Measurements from ENCODE around the gene MYO5B. TPM values are rescaled to one million over a fixed set of nuclear protein-coding genes. Genes with fewer than 3 reads are reported as not detected.

Gene MYO5B
- total and polyA plus RNA-seq, 2 donors (not counting 1 experiment from before 2014, with no cell fraction given): 0.30 to 1.7 TPM

- H3K9me3 Mint-ChIP-seq (ENCODE audit: insufficient read depth): peaks cover 2% of the 10 kb centered on the region
- ChIA-PET CTCF (no interaction called here), POLR2A (no interaction called here)
- TF ChIP-seq CTCF (IDR thresholded peaks at IDR 0.05): no peak
- no peak for TF ChIP-seq EZH2 (IDR thresholded peaks at IDR 0.05; ENCODE audit: borderline replicate concordance, insufficient read depth, low read depth, low read length, poor library complexity, severe bottlenecking)
- Histone ChIP-seq H3K4me2 (replicated peaks; ENCODE audit: low read depth, low read length, poor library complexity, severe bottlenecking) (no peak overlapping the region), H3K79me2 (ENCODE audit: control insufficient read depth, insufficient read depth, low read length) (no peaks in the 10 kb centered on the region), H3K4me3 (ENCODE audit: control extremely low read depth in 1 of 5, extremely low read depth in 1 of 5, insufficient read depth in 1 of 5, low read depth in 2 of 5, low read length in 4 of 5) (no peak overlapping the region), H3K27ac (ENCODE audit: low read length in 2 of 2) (no peak overlapping the region), H2AFZ (ENCODE audit: insufficient read depth, low read depth, low read length, poor library complexity, severe bottlenecking) (no peak overlapping the region), H3K36me3 (replicated peaks in 1 of 2; ENCODE audit: control extremely low read depth in 1 of 2, control insufficient read depth in 1 of 2, extremely low read depth in 1 of 2, insufficient read depth in 2 of 2, low read length in 1 of 2) (no peaks in the 10 kb centered on the region), H3K4me1 (ENCODE audit: control insufficient read depth in 2 of 2, insufficient read depth in 2 of 2, low read length in 2 of 2) (no peaks in the 10 kb centered on the region), H3K9ac (ENCODE audit: low read length) (no peak overlapping the region), H3K27me3 (replicated peaks in 1 of 4; ENCODE audit: control extremely low read depth in 1 of 4, control insufficient read depth in 3 of 4, insufficient read depth in 4 of 4, low read length in 3 of 4) (no peaks in the 10 kb centered on the region), H4K20me1 (ENCODE audit: control insufficient read depth, insufficient read depth, low read length, poor library complexity, severe bottlenecking) (no peaks in the 10 kb centered on the region), H3K9me3 (ENCODE audit: control extremely low read depth in 1 of 3, control insufficient read depth in 2 of 3, insufficient read depth in 1 of 3, low read length in 2 of 3) (no peaks in the 10 kb centered on the region)
- H3K27me3 Mint-ChIP-seq: peaks cover 40% of the 10 kb centered on the region
- 85% methylated on average over 3 of the region's 4 CpGs for WGBS (ENCODE audit: insufficient coverage)
- no peak for DNase-seq
- ATAC-seq (ENCODE audit: low read depth): no peak
- intact Hi-C loops (cut with micrococcal nuclease): no loop called here
- H3K27ac Mint-ChIP-seq: no peak overlapping the region
- no peak overlapping the region for H3K4me3 Mint-ChIP-seq
- no peaks in the 10 kb centered on the region for H3K4me1 Mint-ChIP-seq
These were observed 95.1 kb downstream of the MYO5B start for GRCh38 chr18:50099725-50100407.

DNA sequence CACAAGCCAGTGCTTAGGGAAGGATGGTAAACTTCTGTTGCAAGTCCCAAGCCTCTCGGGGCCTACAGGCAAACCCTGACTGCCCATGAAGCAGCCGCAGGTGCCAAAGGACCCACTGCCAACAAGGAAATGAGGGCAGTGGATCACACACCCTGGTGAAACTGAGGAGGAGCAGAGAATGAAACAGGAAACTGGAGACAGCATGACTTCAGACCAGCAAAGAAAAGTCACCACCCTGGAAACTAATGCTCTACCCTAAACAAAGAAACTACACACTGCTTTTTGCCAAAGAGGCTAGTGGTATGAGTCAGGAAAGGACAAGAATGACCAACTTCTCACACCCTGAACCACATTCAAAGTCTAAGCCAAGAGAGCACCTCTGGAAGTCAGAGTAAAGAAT is 97.2 kb downstream of the MYO5B start:
- ChIA-PET CTCF (no interaction called here), POLR2A (no interaction called here)
- TF ChIP-seq CTCF (IDR thresholded peaks at IDR 0.05) (no peak), EZH2 (IDR thresholded peaks at IDR 0.05; ENCODE audit: borderline replicate concordance, insufficient read depth, low read depth, low read length, poor library complexity, severe bottlenecking) (no peak)
- Histone ChIP-seq H3K4me2 (replicated peaks; ENCODE audit: low read depth, low read length, poor library complexity, severe bottlenecking) (no peak overlapping the region), H4K20me1 (ENCODE audit: control insufficient read depth, insufficient read depth, low read length, poor library complexity, severe bottlenecking) (no peaks in the 10 kb centered on the region), H3K4me3 (ENCODE audit: control extremely low read depth in 1 of 5, extremely low read depth in 1 of 5, insufficient read depth in 1 of 5, low read depth in 2 of 5, low read length in 4 of 5) (no peak overlapping the region), H3K9ac (ENCODE audit: low read length) (no peak overlapping the region), H3K36me3 (replicated peaks in 1 of 2; ENCODE audit: control extremely low read depth in 1 of 2, control insufficient read depth in 1 of 2, extremely low read depth in 1 of 2, insufficient read depth in 2 of 2, low read length in 1 of 2) (no peaks in the 10 kb centered on the region), H3K27me3 (replicated peaks in 1 of 4; ENCODE audit: control extremely low read depth in 1 of 4, control insufficient read depth in 3 of 4, insufficient read depth in 4 of 4, low read length in 3 of 4) (no peaks in the 10 kb centered on the region), H3K79me2 (ENCODE audit: control insufficient read depth, insufficient read depth, low read length) (no peaks in the 10 kb centered on the region), H2AFZ (ENCODE audit: insufficient read depth, low read depth, low read length, poor library complexity, severe bottlenecking) (no peak overlapping the region), H3K27ac (ENCODE audit: low read length in 2 of 2) (no peak overlapping the region), H3K9me3 (ENCODE audit: control extremely low read depth in 1 of 3, control insufficient read depth in 2 of 3, insufficient read depth in 1 of 3, low read length in 2 of 3) (no peaks in the 10 kb centered on the region), H3K4me1 (ENCODE audit: control insufficient read depth in 2 of 2, insufficient read depth in 2 of 2, low read length in 2 of 2) (no peaks in the 10 kb centered on the region)
- 81% methylated on average over 2 of the region's 2 CpGs for WGBS (ENCODE audit: insufficient coverage)
- Mint-ChIP-seq H3K4me3 (no peak overlapping the region), H3K9me3 (ENCODE audit: insufficient read depth) (peaks cover 2% of the 10 kb centered on the region), H3K27ac (no peak overlapping the region), H3K4me1 (no peaks in the 10 kb centered on the region), H3K27me3 (peaks cover 40% of the 10 kb centered on the region)
- no peak for DNase-seq
- intact Hi-C loops (cut with micrococcal nuclease): no loop called here
- no peak for ATAC-seq (ENCODE audit: low read depth)

All from B cell (primary cell).